HG02943 (cell line): Measurements from ENCODE around the gene MAP2K7.
"Not testable (repeated sequence)": the region's sequence is repeated elsewhere in the genome, so short reads cannot be mapped to it uniquely, and the experiment has no call there.

Experiments
- ATAC-seq: cut with Tn5 transposase; IDR thresholded peaks from one replicate; pipeline ENCODE4 v1.9.1; 2021; ENCODE audit warnings: mild to moderate bottlenecking, low read depth, moderate library complexity; ENCODE audit not compliant: unreplicated experiment

Gene MAP2K7

GRCh38 chr19:7953576-7953975 is 49.9 kb downstream of the MAP2K7 start:
- no peak for ATAC-seq

GRCh38 chr19:7955696-7956095 is 52.0 kb downstream of the MAP2K7 start:
- ATAC-seq = no peak

GRCh38 chr19:7959211-7959610 is 55.5 kb downstream of the MAP2K7 start:
- ATAC-seq = no peak

- ATAC-seq = not testable (repeated sequence)
Observed at GRCh38 chr19:7961082-7961481, 57.4 kb downstream of the MAP2K7 start.

- ATAC-seq = no peak
Observed at GRCh38 chr19:7961920-7962626, 58.4 kb downstream of the MAP2K7 start.

- ATAC-seq = no peak
Observed at GRCh38 chr19:7962644-7963268, 59.1 kb downstream of the MAP2K7 start.

GRCh38 chr19:7963566-7963965 is 59.9 kb downstream of the MAP2K7 start:
- no peak for ATAC-seq
